Retina (tissue), 1 donor: ENCODE measurements around the gene PRKG1.

ENCODE experiments used
- DNase-seq: peaks from one replicate; pipeline ENCODE4 v3.0.0-alpha.2; 2016

The PRKG1 gene

GRCh38 chr10:51462076-51462779 lies 387.9 kb downstream of the PRKG1 start:
- no peak for DNase-seq

GRCh38 chr10:51468424-51468823 lies 394.1 kb downstream of the PRKG1 start:
- no peak for DNase-seq

- no peak for DNase-seq
Measured at GRCh38 chr10:51469686-51470085, 395.4 kb downstream of the PRKG1 start.

GRCh38 chr10:51471271-51471670 lies 397.0 kb downstream of the PRKG1 start:
- no peak for DNase-seq

- no peak for DNase-seq
Measured at GRCh38 chr10:51472154-51472553, 397.9 kb downstream of the PRKG1 start.

DNA sequence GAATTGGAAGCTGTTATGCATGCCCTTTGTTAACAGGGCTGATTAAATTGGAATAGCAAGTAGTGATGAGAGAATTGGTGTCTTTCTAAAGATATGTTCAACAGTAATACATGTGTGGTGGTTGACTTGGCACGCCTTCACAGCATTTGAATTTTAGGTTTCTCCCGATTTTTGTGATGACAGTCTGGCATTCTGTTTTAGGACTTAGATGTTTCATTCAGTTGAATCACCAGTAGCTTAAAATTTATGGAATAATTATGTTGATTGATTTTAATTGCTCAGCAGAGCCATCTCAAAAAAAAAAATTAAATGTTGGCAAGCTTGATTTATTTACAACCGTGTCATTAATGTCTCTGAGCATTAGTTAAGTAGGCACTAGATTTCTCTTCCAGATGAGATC lies 405.4 kb downstream of the PRKG1 start:
- no peak for DNase-seq

- DNase-seq, result no peak
Measured at GRCh38 chr10:51485668-51486067, 411.4 kb downstream of the PRKG1 start.

- DNase-seq, result no peak
Measured at GRCh38 chr10:51487576-51487975, 413.3 kb downstream of the PRKG1 start.

DNA sequence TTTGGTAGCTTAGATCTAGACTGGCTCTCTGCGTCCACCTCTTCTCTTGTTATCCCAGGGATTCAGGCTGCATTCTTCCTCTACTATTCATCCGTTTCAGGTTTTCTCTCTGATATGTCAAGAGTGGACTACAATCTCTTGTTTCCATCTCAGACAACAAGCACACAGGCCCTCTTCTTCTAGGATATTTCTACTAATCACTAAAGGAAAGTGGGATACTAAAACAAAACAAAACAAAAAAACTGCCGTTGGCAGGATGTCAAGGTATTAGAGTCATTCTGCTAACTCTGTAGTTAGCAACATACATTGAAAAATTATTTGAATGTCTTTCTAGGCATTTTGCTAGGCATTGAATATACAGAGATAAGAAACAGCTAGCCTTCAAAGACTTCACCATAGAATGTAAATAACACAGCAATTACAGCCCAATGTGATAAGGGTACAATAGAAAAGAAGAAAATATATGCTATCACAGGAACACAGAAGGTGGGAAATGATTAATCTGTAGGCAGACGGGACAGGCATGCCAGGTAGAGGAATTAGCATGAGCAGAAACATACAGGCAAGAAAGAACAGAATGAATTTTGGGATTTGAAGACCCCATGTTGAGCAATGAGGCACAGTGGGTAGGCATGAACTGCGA lies 414.6 kb downstream of the PRKG1 start:
- no peak for DNase-seq

GRCh38 chr10:51498424-51498823 lies 424.1 kb downstream of the PRKG1 start:
- DNase-seq, result no peak

GRCh38 chr10:51501396-51501795 lies 427.1 kb downstream of the PRKG1 start:
- no peak for DNase-seq

GRCh38 chr10:51502124-51502523 lies 427.8 kb downstream of the PRKG1 start:
- no peak for DNase-seq

DNA sequence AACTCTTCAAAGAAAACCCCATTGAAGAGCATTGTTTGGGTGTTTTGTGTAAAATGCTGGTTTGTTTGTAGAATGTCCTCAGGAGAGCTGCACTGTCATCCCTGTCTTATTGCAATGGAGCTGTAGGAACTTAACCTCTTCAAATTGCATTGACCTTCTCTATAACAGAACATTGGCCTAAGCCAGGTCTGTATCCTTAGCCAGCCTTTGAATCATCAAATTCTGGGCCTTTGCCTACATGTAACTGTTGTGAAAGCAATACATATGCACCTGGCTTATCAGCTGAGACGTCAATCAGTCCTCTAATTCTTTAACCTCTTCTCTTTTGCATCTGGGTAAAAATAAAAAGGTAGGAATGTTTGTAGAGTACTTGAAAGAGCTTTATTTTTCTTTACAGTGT lies 429.1 kb downstream of the PRKG1 start:
- no peak for DNase-seq

DNA sequence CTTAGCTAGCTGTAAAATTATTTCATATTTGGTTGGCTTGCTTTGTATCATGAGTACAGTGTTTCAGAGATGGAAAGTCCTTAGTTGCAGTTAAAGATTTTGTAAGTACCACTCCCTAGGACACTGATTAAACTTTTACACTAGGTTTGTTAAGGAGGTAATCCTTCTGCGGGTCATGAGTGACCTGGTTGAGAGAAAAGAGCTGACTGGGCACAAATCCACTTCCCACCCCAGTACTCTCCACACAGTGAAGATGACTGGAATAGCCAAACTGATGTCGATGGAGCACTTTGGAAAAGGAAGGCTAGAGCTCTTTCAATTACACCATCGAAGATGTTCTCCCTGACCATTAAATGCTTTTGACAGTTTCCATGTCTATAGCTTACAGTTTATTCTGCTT lies 433.2 kb downstream of the PRKG1 start:
- DNase-seq, result no peak

DNA sequence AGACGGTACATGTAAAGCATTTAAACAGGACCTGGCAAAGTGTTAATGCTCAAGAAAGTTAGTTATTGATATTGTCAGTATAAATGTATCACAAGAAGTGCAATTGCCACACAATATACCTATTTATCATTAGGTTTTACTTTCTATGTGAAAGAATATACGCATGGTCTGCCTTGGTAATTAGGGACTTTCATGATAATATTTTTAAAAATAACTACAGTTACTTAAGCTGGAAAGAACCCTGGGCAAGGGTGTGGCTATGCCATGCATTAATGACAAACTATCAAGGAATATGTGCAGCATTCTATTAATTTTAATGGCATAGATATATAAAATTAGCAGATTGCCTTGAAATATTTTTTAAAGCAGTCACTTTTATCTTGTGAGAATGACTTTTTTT lies 433.9 kb downstream of the PRKG1 start:
- DNase-seq, result no peak

GRCh38 chr10:51510231-51510630 lies 435.9 kb downstream of the PRKG1 start:
- DNase-seq, result no peak

DNA sequence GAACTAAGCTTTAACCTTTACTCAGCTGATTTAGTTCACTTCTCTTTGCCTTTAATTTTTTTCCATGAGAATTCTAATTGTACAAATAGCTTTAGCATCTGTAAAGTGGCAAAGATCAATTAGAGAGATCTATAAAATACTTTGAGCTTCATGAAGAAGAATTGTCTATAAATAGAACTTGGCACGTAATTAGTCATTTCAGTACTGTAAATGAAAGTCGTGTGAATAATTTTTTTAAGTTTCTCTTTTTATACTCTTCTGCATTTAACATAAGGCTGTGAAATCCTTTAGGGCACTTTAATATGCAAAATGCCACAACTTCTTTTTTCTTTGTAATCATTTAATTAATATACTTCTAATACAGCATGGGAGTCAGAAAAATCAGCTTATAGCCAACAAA lies 447.3 kb downstream of the PRKG1 start:
- DNase-seq, result no peak

DNA sequence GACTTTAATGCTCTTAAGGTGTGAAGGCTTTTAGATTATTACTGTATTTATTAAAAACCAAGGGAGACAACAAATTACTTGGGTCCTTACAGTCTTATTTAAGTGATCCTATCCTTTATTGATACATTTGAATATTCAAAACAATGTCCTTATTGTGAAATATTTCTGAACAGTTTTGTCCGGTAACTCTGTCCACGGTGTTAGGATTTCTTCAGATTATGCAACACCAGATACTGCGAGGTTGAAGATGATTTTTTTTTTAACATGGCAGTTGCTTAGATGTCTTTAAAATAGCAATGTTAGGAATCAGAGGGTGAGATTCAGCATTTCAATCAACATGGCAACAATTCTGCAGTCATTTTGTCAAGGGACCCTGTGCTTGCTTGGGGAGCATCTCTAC lies 448.6 kb downstream of the PRKG1 start:
- no peak for DNase-seq

GRCh38 chr10:51523440-51523839 lies 449.2 kb downstream of the PRKG1 start:
- no peak for DNase-seq

DNA sequence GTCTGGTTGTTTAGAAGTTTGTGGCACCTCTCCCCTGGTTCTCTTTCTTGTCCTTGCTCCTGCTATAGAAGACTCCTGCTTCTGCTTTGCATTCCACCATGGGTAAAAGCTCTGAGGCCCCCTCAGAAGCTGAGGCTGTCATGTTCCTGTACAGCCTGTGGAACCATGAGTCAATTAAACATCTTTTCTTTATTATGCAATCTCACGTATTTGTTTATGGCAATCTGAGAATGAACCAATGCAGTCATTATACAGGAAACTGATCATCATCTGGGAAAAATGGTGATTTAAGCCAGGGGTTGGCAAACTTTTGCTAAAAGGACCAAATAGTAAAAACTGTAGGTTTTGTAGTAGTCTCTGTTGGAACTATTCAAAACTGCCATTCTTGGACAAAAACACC lies 449.8 kb downstream of the PRKG1 start:
- no peak for DNase-seq

DNA sequence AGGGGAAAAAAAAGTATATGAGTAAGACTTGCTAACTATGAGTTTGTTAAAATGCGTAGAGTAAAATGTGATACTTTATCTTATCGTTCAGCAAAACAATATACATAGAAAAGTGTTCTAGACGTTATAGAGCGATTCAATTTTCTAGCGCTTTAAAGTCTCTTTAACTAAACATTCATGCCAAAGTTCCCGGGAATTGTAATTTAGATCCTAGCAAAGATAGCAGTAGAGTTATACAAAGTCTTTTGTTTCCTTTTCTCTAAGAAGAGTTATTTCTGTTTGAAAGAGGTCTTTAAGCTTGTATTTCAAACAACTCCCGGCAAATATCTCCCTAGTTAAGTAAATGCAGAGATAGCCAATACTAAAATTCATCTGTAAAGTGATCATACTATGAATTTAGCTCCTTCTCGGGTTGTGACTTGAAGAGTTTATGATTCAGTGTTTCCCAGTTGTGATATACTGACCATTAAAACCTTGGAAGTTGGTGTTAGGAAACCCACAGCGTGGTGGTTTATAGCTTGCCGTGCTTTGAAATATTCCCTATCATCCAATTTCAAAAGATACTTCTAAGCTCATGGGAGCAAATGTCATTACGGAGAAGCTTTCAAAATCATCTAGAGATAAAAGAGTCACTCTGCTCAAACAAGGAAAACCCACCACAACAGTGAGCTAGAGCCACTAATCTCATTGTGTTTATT lies 453.4 kb downstream of the PRKG1 start:
- no peak for DNase-seq

- DNase-seq, result no peak
Measured at GRCh38 chr10:51528527-51528926, 454.2 kb downstream of the PRKG1 start.

GRCh38 chr10:51530541-51530940 lies 456.3 kb downstream of the PRKG1 start:
- no peak for DNase-seq

GRCh38 chr10:51532044-51532443 lies 457.8 kb downstream of the PRKG1 start:
- no peak for DNase-seq
